Activated CD8-positive, alpha-beta T cell treated with anti-CD3 and anti-CD28 coated beads for 36 hours (primary cell): ENCODE data around the gene POLR2L. TPM values are rescaled to one million over a fixed set of nuclear protein-coding genes. Genes with fewer than 3 reads are reported as not detected.

Experiments used
- ATAC-seq: fragments of 200-7000 bp; cut with Tn5 transposase; one replicate; pipeline ENCODE4 v1.10.0; 2021; ENCODE audit warnings: mild to moderate bottlenecking, moderate library complexity
- CTCF ChIA-PET: fragments of 350-600 bp; sonication (Branson Sonifier 250); formaldehyde crosslinking; loops from one replicate; lab custom pipeline; 2021; ENCODE audit warnings: antibody characterized with exemption; lab: Charles Lee
- POLR2A ChIA-PET: fragments of 350-600 bp; sonication (Branson Sonifier 250); formaldehyde crosslinking; loops from one replicate; lab custom pipeline; 2021; ENCODE audit warnings: antibody characterized with exemption; lab: Charles Lee
- DNase-seq: peaks from one replicate; pipeline ENCODE4 v3.0.0-alpha.2; 2020
- H3K27ac Mint-ChIP-seq: one replicate; pipeline ENCODE4 v1.8.0; 2021; ENCODE audit warnings: mild to moderate bottlenecking, mixed read lengths
- H3K27me3 Mint-ChIP-seq: one replicate; pipeline ENCODE4 v1.8.0; 2021; ENCODE audit warnings: mixed read lengths
- H3K36me3 Mint-ChIP-seq: one replicate; pipeline ENCODE4 v1.8.0; 2021; ENCODE audit warnings: low read depth, mixed read lengths
- H3K4me1 Mint-ChIP-seq: one replicate; pipeline ENCODE4 v1.8.0; 2021; ENCODE audit warnings: low read depth, mixed read lengths
- H3K4me3 Mint-ChIP-seq: one replicate; pipeline ENCODE4 v1.8.0; 2021; ENCODE audit warnings: mild to moderate bottlenecking, moderate library complexity, mixed read lengths
- H3K9me3 Mint-ChIP-seq: one replicate; pipeline ENCODE4 v1.8.0; 2021; ENCODE audit warnings: mixed read lengths
- intact Hi-C: fragments of 100-400 bp; cut with micrococcal nuclease; formaldehyde crosslinking; loops from one replicate; pipeline ENCODE4 v1.10.0; 2022
- total RNA-seq, 2 experiments: library from RNA; stranded (reverse); gene quantifications; one replicate each; pipeline ENCODE4 v1.2.3, GENCODE V29; 2021
- TF ChIP-seq, protein P1 (sequence below): fragments of 200-600 bp; IDR thresholded peaks from one replicate; pipeline ENCODE4 v1.8.0; 2022; ENCODE audit warnings: antibody characterized with exemption, mild to moderate bottlenecking

Gene POLR2L
- total RNA-seq, 2 experiments from 2014 or later: 83.0 to 89.2 TPM

DNA sequence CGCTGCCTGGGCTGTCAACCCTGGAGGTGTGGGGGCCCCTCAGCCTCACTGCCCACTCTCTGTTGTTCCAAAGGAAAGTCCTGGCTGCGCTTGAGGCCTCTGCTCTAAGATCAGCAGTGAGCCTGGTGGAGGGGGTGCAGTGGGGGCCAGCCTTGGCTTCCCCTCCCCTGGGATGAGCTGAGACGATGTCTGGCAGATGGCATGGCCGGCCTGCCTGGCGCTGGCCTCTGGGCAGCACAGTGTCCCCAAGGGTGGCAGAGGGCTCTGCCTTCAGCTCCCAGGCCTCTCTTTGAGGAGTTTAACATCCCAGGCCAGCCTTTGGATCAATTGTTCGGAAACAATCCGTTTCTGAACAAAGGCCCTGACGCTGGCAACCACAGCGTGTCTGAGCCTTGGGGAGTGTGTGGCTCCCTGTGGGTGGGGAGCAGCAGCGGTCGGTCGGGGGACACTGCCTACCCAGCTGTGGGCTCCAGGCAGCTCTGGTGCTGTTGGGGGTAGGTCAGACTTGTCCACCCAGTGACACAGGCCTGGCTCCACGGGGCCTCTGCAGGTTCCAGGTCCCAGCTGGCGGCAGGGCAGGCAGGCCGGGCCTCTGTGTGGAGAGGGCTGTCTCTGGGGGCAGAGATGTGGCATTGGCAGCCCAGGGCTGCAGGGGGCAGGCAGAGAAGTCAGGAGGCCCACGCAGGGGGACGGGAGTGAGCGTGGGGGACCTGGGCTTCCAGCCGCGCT lies 12.4 kb upstream of the POLR2L start:
- H3K9me3 Mint-ChIP-seq: no peaks in the 10 kb centered on the region
- peaks cover 3% of the 10 kb centered on the region for H3K4me1 Mint-ChIP-seq
- no peaks in the 10 kb centered on the region for H3K27me3 Mint-ChIP-seq
- ChIA-PET CTCF (no interaction called here), POLR2A (no interaction called here)
- DNase-seq (no peak), ATAC-seq (no peak)
- H3K36me3 Mint-ChIP-seq: no peaks in the 10 kb centered on the region
- no peak overlapping the region for H3K4me3 Mint-ChIP-seq
- TF ChIP-seq, protein P1, sequence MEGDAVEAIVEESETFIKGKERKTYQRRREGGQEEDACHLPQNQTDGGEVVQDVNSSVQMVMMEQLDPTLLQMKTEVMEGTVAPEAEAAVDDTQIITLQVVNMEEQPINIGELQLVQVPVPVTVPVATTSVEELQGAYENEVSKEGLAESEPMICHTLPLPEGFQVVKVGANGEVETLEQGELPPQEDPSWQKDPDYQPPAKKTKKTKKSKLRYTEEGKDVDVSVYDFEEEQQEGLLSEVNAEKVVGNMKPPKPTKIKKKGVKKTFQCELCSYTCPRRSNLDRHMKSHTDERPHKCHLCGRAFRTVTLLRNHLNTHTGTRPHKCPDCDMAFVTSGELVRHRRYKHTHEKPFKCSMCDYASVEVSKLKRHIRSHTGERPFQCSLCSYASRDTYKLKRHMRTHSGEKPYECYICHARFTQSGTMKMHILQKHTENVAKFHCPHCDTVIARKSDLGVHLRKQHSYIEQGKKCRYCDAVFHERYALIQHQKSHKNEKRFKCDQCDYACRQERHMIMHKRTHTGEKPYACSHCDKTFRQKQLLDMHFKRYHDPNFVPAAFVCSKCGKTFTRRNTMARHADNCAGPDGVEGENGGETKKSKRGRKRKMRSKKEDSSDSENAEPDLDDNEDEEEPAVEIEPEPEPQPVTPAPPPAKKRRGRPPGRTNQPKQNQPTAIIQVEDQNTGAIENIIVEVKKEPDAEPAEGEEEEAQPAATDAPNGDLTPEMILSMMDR: no peak
- intact Hi-C loops: no loop called here
- no peak overlapping the region for H3K27ac Mint-ChIP-seq

GRCh38 chr11:853682-854448 lies 11.5 kb upstream of the POLR2L start:
- H3K9me3 Mint-ChIP-seq: no peaks in the 10 kb centered on the region
- peaks cover 6% of the 10 kb centered on the region for H3K4me1 Mint-ChIP-seq
- no peak overlapping the region for H3K4me3 Mint-ChIP-seq
- intact Hi-C loops: no loop called here
- H3K36me3 Mint-ChIP-seq: no peaks in the 10 kb centered on the region
- no peak for ATAC-seq
- no peak overlapping the region for H3K27ac Mint-ChIP-seq
- CTCF ChIA-PET: no interaction called here
- DNase-seq: no peak
- TF ChIP-seq, protein P1: no peak
- peaks cover 2% of the 10 kb centered on the region for H3K27me3 Mint-ChIP-seq
- POLR2A ChIA-PET: no interaction called here

GRCh38 chr11:852762-853161 lies 10.4 kb upstream of the POLR2L start:
- TF ChIP-seq, protein P1: no peak
- intact Hi-C loops: no loop called here
- Mint-ChIP-seq H3K27ac (no peak overlapping the region), H3K9me3 (no peaks in the 10 kb centered on the region), H3K36me3 (no peaks in the 10 kb centered on the region), H3K4me3 (no peak overlapping the region), H3K4me1 (peaks cover 11% of the 10 kb centered on the region), H3K27me3 (peaks cover 7% of the 10 kb centered on the region)
- ChIA-PET CTCF (no interaction called here), POLR2A (no interaction called here)
- DNase-seq: no peak
- no peak for ATAC-seq

DNA sequence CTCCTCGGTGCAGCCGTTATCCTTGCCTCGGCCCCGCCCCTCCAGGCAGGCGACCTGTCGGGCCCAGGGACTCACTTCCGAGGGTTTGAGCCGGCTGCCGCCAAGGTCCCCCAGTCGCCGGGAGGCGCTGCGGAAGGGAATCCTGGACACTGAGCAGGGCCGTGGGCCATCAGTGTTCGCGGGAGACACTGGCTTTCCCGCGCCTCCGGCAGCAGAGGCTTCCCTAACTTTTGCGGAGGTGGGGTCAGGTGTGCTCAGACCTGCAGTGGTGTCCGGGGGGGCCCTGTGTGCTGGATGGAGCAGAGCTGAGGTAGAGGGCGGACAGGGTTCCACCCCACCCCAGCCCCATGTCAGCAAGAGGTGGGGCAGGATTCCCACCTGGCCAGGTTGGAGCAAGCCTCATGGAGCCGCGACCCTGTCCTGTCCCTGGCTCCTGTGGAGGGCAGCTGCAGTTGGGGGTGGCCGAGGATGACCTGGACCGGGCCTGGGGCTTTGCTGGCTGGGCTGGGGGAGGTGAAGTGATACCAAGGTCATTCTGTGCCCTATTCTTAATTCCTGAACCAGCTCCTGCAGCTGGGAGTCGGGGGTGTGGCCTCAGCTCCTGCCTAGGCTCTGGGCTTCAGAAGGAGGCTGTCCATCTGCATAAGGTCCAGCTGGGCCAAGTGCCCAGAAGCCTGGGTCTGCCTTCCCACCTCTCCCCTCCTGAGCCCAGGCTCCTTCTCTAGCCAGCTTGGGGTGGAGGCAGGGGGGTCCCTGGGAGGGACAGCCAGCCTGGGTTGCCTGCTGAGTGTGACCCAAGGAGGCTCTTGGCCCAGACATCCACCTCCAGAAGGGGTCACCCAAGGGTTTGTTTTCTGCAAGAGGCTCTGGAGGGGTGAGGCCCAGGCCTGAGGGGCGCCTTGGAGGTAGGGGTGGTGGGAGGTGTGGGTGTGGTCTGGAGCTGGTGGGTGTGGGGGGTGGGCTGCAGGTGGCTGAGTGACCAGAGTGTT lies 8.7 kb upstream of the POLR2L start:
- ATAC-seq (no peak), DNase-seq (peak; percentile 40)
- intact Hi-C loops: no loop called here
- ChIA-PET CTCF (interaction anchor here (0.6 to 1.1 kb wide), 2 partner anchors 87 to 201 kb away, joined by 3 read pairs; no protein-coding TSS in a partner anchor), POLR2A (interaction anchor here (0.6 kb wide), 1 partner anchor 61 kb away, joined by 3 read pairs; no protein-coding TSS in a partner anchor)
- Mint-ChIP-seq H3K36me3 (no peaks in the 10 kb centered on the region), H3K4me3 (no peak overlapping the region), H3K4me1 (peaks cover 7% of the 10 kb centered on the region), H3K9me3 (no peaks in the 10 kb centered on the region), H3K27me3 (peaks cover 9% of the 10 kb centered on the region), H3K27ac (no peak overlapping the region)
- TF ChIP-seq, protein P1: no peak
